K562 (cell line): ENCODE measurements around the gene ARHGAP26. TPM values are rescaled to one million over a fixed set of nuclear protein-coding genes. Genes with fewer than 3 reads are reported as not detected.

Source experiments
- ATAC-seq: fragments of 200-7000 bp; cut with Tn5 transposase; 3 replicates; pipeline ENCODE4 v1.9.1; 2020; ENCODE audit warnings: moderate library complexity
- BruUV-seq: library from RNA; stranded (reverse); fragments of 400-500 nt; replicated peaks from 2 replicates; lab custom pipeline; 2021; lab: Mats Ljungman, UMichigan
- CTCF ChIA-PET: fragments of 300-600 bp; formaldehyde crosslinking; extraction: SDS; loops from one replicate; lab custom pipeline; 2021; ENCODE audit warnings: low intra/inter-chr PET ratio; lab: Yijun Ruan, JAX
- POLR2A ChIA-PET: fragments of 300-600, 350-650 bp; sonication (Branson Sonifier 250); formaldehyde crosslinking; extraction: SDS; loops from one replicate; lab custom pipeline; 2021; ENCODE audit warnings: antibody characterized with exemption, inconsistent platforms; lab: Yijun Ruan, JAX
- DNase-seq, 4 experiments: peaks; one replicate each; pipeline versions ENCODE4 v3.0.0 to v3.0.0-alpha.2; 2011 to 2018; ENCODE audit warnings: low spot score in 3 of 4, mixed read lengths in 3 of 4; ENCODE audit errors: extremely low read depth in 1 of 4
- FAIRE-seq: peaks from 2 replicates; lab custom pipeline; 2011; peaks lifted over from hg19 to GRCh38; lab: Jason Lieb, UNC
- H2AFZ ChIP-seq: 2 replicates; pipeline ENCODE4 v1.6.0; 2011; ENCODE audit warnings: low read depth, low read length, control low read depth, inconsistent platforms
- H3K27ac ChIP-seq: fragments of 200-600 bp; 3 replicates; pipeline ENCODE4 v1.8.0; 2011; ENCODE audit warnings: low read depth, mild to moderate bottlenecking, control low read depth, inconsistent platforms, low read length, moderate library complexity, mixed read lengths; ENCODE audit errors: extremely low read depth
- H3K27me3 ChIP-seq, 2 experiments: fragments of 300-600 bp in 1 of 2; 2 replicates in 1 of 2; 3 replicates in 1 of 2; pipeline versions ENCODE4 v1.6.0 to v1.8.0; 2011; ENCODE audit warnings: inconsistent platforms in 2 of 2, low read length in 2 of 2, mild to moderate bottlenecking in 1 of 2, mixed read lengths in 1 of 2, moderate library complexity in 1 of 2; ENCODE audit not compliant: control insufficient read depth in 2 of 2, insufficient read depth in 2 of 2
- H3K36me3 ChIP-seq: fragments of 300-600 bp; 3 replicates; pipeline ENCODE4 v1.8.0; 2011; ENCODE audit warnings: mild to moderate bottlenecking, low read length, inconsistent platforms; ENCODE audit not compliant: control insufficient read depth, insufficient read depth
- H3K4me1 ChIP-seq, 2 experiments: fragments of 200-600 bp in 1 of 2; replicated peaks in 1 of 2; 2 replicates in 1 of 2; 3 replicates in 1 of 2; pipeline versions ENCODE4 v1.5.1 to v1.8.0; 2011; ENCODE audit warnings: inconsistent platforms in 2 of 2, low read length in 2 of 2, mild to moderate bottlenecking in 1 of 2, mixed read lengths in 1 of 2, moderate library complexity in 1 of 2; ENCODE audit not compliant: control insufficient read depth in 2 of 2, insufficient read depth in 2 of 2
- H3K4me2 ChIP-seq: 2 replicates; pipeline ENCODE4 v1.6.1; 2011; ENCODE audit warnings: low read length, control low read depth, inconsistent platforms, mixed read lengths; ENCODE audit not compliant: insufficient read depth
- H3K4me3 ChIP-seq: fragments of 200-600 bp; sonication (generic), shearing (Covaris generic); 2 replicates; pipeline ENCODE4 v1.5.1; 2016; ENCODE audit warnings: control low read depth, inconsistent platforms
- H3K79me2 ChIP-seq: fragments of 200-600 bp; 3 replicates; pipeline ENCODE4 v1.8.0; 2011; ENCODE audit warnings: low read length, inconsistent platforms; ENCODE audit not compliant: control insufficient read depth, insufficient read depth
- H3K9ac ChIP-seq, 2 experiments: 2 replicates each; pipeline versions ENCODE4 v1.6.0 to v1.6.1; 2011; ENCODE audit warnings: low read depth in 2 of 2, low read length in 2 of 2, control low read depth in 1 of 2, inconsistent platforms in 1 of 2, mild to moderate bottlenecking in 1 of 2, mixed read lengths in 1 of 2; ENCODE audit not compliant: insufficient read depth in 1 of 2
- H3K9me1 ChIP-seq: one replicate; pipeline ENCODE4 v1.6.0; 2011; ENCODE audit warnings: inconsistent platforms, mild to moderate bottlenecking, low read length, moderate library complexity; ENCODE audit not compliant: control insufficient read depth, insufficient read depth
- H3K9me3 ChIP-seq: replicated peaks from 2 replicates; pipeline ENCODE4 v1.5.1; 2011; ENCODE audit warnings: low read depth, low read length, inconsistent platforms; ENCODE audit not compliant: control insufficient read depth, insufficient read depth
- H4K20me1 ChIP-seq: replicated peaks from 2 replicates; pipeline ENCODE4 v1.6.1; 2011; ENCODE audit warnings: low read length, inconsistent platforms, mixed read lengths; ENCODE audit not compliant: control insufficient read depth, insufficient read depth
- CREB1 ChIP-seq, 2 experiments: sonication (generic) in 1 of 2; formaldehyde crosslinking in 1 of 2; IDR thresholded peaks; 2 replicates each; pipeline versions ENCODE4 v1.6.1 to v1.8.0; 2012 to 2022; ENCODE audit warnings: inconsistent platforms in 1 of 2, mild to moderate bottlenecking in 1 of 2, missing genetic modification reagents in 1 of 2, moderate library complexity in 1 of 2
- DACH1 ChIP-seq: fragments of 450-650 bp; IDR thresholded peaks from 2 replicates; pipeline ENCODE4 v1.6.1; 2018; ENCODE audit not compliant: partially characterized antibody
- ELF4 ChIP-seq: fragments of 450-650 bp; formaldehyde crosslinking; IDR thresholded peaks from 2 replicates; pipeline ENCODE4 v1.4.0; 2022; ENCODE audit warnings: missing genetic modification characterization
- HNRNPLL ChIP-seq: fragments of 200-400 bp; formaldehyde crosslinking; IDR thresholded peaks from 2 replicates; pipeline ENCODE4 v1.6.1; 2017; ENCODE audit warnings: low read length, low read depth, mild to moderate bottlenecking; ENCODE audit not compliant: poor library complexity, severe bottlenecking
- IRF9 ChIP-seq: fragments of 450-650 bp; IDR thresholded peaks from 2 replicates; pipeline ENCODE4 v1.6.1; 2016; ENCODE audit warnings: missing biosample characterization, missing genetic modification characterization
- KAT2B ChIP-seq: IDR thresholded peaks from one replicate; pipeline ENCODE4 v1.6.1; 2012; ENCODE audit warnings: low read depth, mild to moderate bottlenecking, control low read depth, inconsistent platforms, low read length, moderate library complexity
- LARP7 ChIP-seq: fragments of 450-650 bp; IDR thresholded peaks from 2 replicates; pipeline ENCODE4 v1.6.1; 2016
- MAZ ChIP-seq, 2 experiments: fragments of 450-650 bp in 1 of 2; sonication (generic) in 1 of 2; formaldehyde crosslinking; IDR thresholded peaks in 1 of 2; conservative IDR thresholded peaks in 1 of 2; 2 replicates each; pipeline versions ENCODE4 v1.4.0 to v1.5.0; 2020; ENCODE audit warnings: mild to moderate bottlenecking in 1 of 2, missing genetic modification reagents in 1 of 2
- NFIC ChIP-seq: fragments of 450-650 bp; IDR thresholded peaks from 2 replicates; pipeline ENCODE4 v1.6.1; 2017; ENCODE audit warnings: mild to moderate bottlenecking, inconsistent platforms
- RERE ChIP-seq: sonication (generic); formaldehyde crosslinking; IDR thresholded peaks from 2 replicates; pipeline ENCODE4 v1.8.0; 2023; ENCODE audit warnings: missing genetic modification reagents, mild to moderate bottlenecking, borderline replicate concordance
- TRIM25 ChIP-seq: fragments of 450-650 bp; IDR thresholded peaks from 2 replicates; pipeline ENCODE4 v1.7.0; 2016; ENCODE audit warnings: borderline replicate concordance
- ZKSCAN3 ChIP-seq: fragments of 250-450 bp; sonication (Bioruptor Pico); IDR thresholded peaks from 2 replicates; pipeline ENCODE4 v1.4.0; 2020
- ZNF431 ChIP-seq: sonication (generic); formaldehyde crosslinking; IDR thresholded peaks from 2 replicates; pipeline ENCODE4 v1.8.0; 2022; ENCODE audit warnings: mild to moderate bottlenecking, missing genetic modification reagents
- ZNF778 ChIP-seq: fragments of 450-650 bp; formaldehyde crosslinking; IDR thresholded peaks from 2 replicates; pipeline ENCODE4 v1.4.0; 2020; ENCODE audit warnings: mild to moderate bottlenecking, moderate library complexity
- ZZZ3 ChIP-seq: fragments of 450-650 bp; IDR thresholded peaks from 2 replicates; pipeline ENCODE4 v1.6.1; 2016; ENCODE audit warnings: antibody characterized with exemption, mild to moderate bottlenecking, moderate library complexity
- WGBS: fragments of 100-300 bp; shearing (Covaris generic); methylation state at CpG from one replicate; pipeline ENCODE4 v1.1.6; 2016; ENCODE audit warnings: low coverage, mixed read lengths; ENCODE audit not compliant: insufficient coverage; ENCODE audit errors: missing lambda C conversion rate; 5-methylcytosine and 5-hydroxymethylcytosine counted together
- in situ Hi-C: fragments of 300-500 bp; cut with MboI; formaldehyde crosslinking; loops from 4 replicates; pipeline ENCODE4 v1.15.0; 2018; ENCODE audit warnings: inconsistent platforms, mixed read lengths
- intact Hi-C: fragments of 100-400 bp; cut with micrococcal nuclease; formaldehyde crosslinking; loops from 2 replicates; pipeline ENCODE4 v1.14.2; 2022
- polyA plus RNA-seq, 8 experiments: library from polyadenylated mRNA; depleted of rRNA in 4 of 8; stranded (reverse) in 5 of 8; unstranded in 3 of 8; fragments of >200 nt; fragmentation: Nextera tagmentation in 2 of 8; fragmentation: Illumina TruSeq in 1 of 8; extraction: Ambion mirVana in 2 of 8; extraction: Trizol in 1 of 8; gene quantifications; 2 replicates each; pipeline versions ENCODE4 v1.2.1 to v1.2.3, GENCODE V29; 2011 to 2014; ENCODE audit warnings: inconsistent platforms in 1 of 8, missing spikeins in 1 of 8
- total RNA-seq, 7 experiments: library from RNA; depleted of rRNA in 6 of 7; stranded (reverse); fragments of >200 nt in 6 of 7; fragmentation: Illumina TruSeq in 2 of 7; extraction: Trizol in 2 of 7; gene quantifications; 2 replicates each; pipeline versions ENCODE4 v1.2.1 to v1.2.3, GENCODE V29; 2011 to 2021; ENCODE audit warnings: low replicate concordance in 1 of 7

Gene ARHGAP26
- total and polyA plus RNA-seq, 9 of the 15 experiments (the other 6 are each of a cell fraction or from before 2014, with no cell fraction given): 0.13 to 1.1 (median 0.55) TPM

GRCh38 chr5:142777850-142778249 lies 7.7 kb downstream of the ARHGAP26 start:
- H3K9me1 ChIP-seq: no peaks in the 10 kb centered on the region
- no peak overlapping the region for H3K9ac ChIP-seq
- no TSS peak for BruUV-seq
- peaks cover 0 to 14% of the 10 kb centered on the region in 2 experiments; a peak in 3 of 5 replicates for H3K27me3 ChIP-seq
- 0% methylated on average over 3 of the region's 3 CpGs for WGBS
- no peak for ATAC-seq
- no peaks in the 10 kb centered on the region; the same call in 1 of the 2 replicates for H3K9me3 ChIP-seq
- intact Hi-C loops: no loop called here
- no peak overlapping the region for H3K4me3 ChIP-seq
- TF ChIP-seq ZNF778: no peak
- no peak for TF ChIP-seq ZNF431 (CRISPR knock-in tag)
- no peak for TF ChIP-seq CREB1 (IDR thresholded peaks at IDR 0.05)
- no peak for TF ChIP-seq CREB1 (CRISPR knock-in tag; IDR thresholded peaks at IDR 0.05)
- TF ChIP-seq DACH1: no peak
- no peak for TF ChIP-seq ELF4 (CRISPR knock-in tag)
- TF ChIP-seq IRF9 (tag): no peak
- no peak for TF ChIP-seq RERE (CRISPR knock-in tag)
- TF ChIP-seq HNRNPLL: no peak
- TF ChIP-seq KAT2B: no peak
- no peak for TF ChIP-seq NFIC
- TF ChIP-seq LARP7: no peak
- no peak for TF ChIP-seq TRIM25
- no peak for TF ChIP-seq ZZZ3
- TF ChIP-seq ZKSCAN3 (CRISPR knock-in tag): no peak
- TF ChIP-seq MAZ (CRISPR knock-in tag; conservative IDR thresholded peaks at IDR 0.05 in 1 of 2, IDR thresholded peaks at IDR 0.05 in 1 of 2): no peak
- TF ChIP-seq, all 486 proteins: peak for 0
- H3K36me3 ChIP-seq: no peaks in the 10 kb centered on the region
- in situ Hi-C loops: no loop called here
- no peaks in the 10 kb centered on the region for H3K79me2 ChIP-seq
- no peak overlapping the region for H2AFZ ChIP-seq
- ChIA-PET CTCF (no interaction called here), POLR2A (no interaction called here)
- H3K27ac ChIP-seq: no peak overlapping the region
- FAIRE-seq (no peak), DNase-seq (no peak)
- no peak overlapping the region for H3K4me2 ChIP-seq
- no peaks in the 10 kb centered on the region for H4K20me1 ChIP-seq
- no peaks in the 10 kb centered on the region for H3K4me1 ChIP-seq
